Measurements from ENCODE around the gene MMP14.

MMP14 gene

GRCh38 chr14:22886500-22887259 is 50.3 kb downstream of the MMP14 start:
- DNase-seq: peak; percentile 56 to 78

- peak; percentile 69 to 74 for DNase-seq
Measured at GRCh38 chr14:22887260-22887989, 51.0 kb downstream of the MMP14 start.

- no peak for DNase-seq
Measured at GRCh38 chr14:22887990-22888378, 51.6 kb downstream of the MMP14 start.

GRCh38 chr14:22888662-22889061 is 52.3 kb downstream of the MMP14 start:
- no peak for DNase-seq

GRCh38 chr14:22890416-22890815 is 54.0 kb downstream of the MMP14 start:
- no peak for DNase-seq

GRCh38 chr14:22892488-22892887 is 56.1 kb downstream of the MMP14 start:
- DNase-seq: no peak

GRCh38 chr14:22893706-22894105 is 57.3 kb downstream of the MMP14 start:
- no peak for DNase-seq

- DNase-seq: no peak
Measured at GRCh38 chr14:22895402-22895801, 59.0 kb downstream of the MMP14 start.

GRCh38 chr14:22896356-22896755 is 60.0 kb downstream of the MMP14 start:
- DNase-seq: no peak

- no peak for DNase-seq
Measured at GRCh38 chr14:22896760-22897159, 60.4 kb downstream of the MMP14 start.

GRCh38 chr14:22897357-22897756 is 61.0 kb downstream of the MMP14 start:
- no peak for DNase-seq

Measured in NCI-H1930 (cell line).